ENCODE measurements around the gene PCAT7. TPM values are rescaled to one million over a fixed set of nuclear protein-coding genes. Genes with fewer than 3 reads are reported as not detected.

The PCAT7 gene
- total and polyA plus RNA-seq, 2 experiments from 2014 or later = 4.0 to 5.5 TPM

- Histone ChIP-seq H3F3A (replicated peaks; ENCODE audit: low read depth) (no peaks in the 10 kb centered on the region), H3K9me2 (ENCODE audit: insufficient read depth) (no peaks in the 10 kb centered on the region), H3K36me3 (ENCODE audit: insufficient read depth) (no peaks in the 10 kb centered on the region), H3K27ac (ENCODE audit: low read depth) (no peak overlapping the region), H3K79me2 (replicated peaks; ENCODE audit: insufficient read depth) (peaks cover 9% of the 10 kb centered on the region; the same call in 1 of the 2 replicates), H3K27me3 (ENCODE audit: insufficient read depth) (no peaks in the 10 kb centered on the region), H4K20me1 (replicated peaks; ENCODE audit: insufficient read depth) (no peaks in the 10 kb centered on the region; the same call in none of the 2 replicates), H3K4me1 (ENCODE audit: insufficient read depth) (no peaks in the 10 kb centered on the region), H3K4me3 (no peak overlapping the region), H2AFZ (no peak overlapping the region), H3K4me2 (no peak overlapping the region)
- no peak for TF ChIP-seq ZNF462 (CRISPR knock-in tag; IDR thresholded peaks at IDR 0.05)
- TF ChIP-seq CTCF (conservative IDR thresholded peaks at IDR 0.05; ENCODE audit: low read depth in 2 of 2) = no peak
- TF ChIP-seq REST (IDR thresholded peaks at IDR 0.05; ENCODE audit: unreplicated experiment) = no peak
- no peak for TF ChIP-seq EZH2phosphoT487 (IDR thresholded peaks at IDR 0.05; ENCODE audit: unreplicated experiment)
- TF ChIP-seq ZNF114 (CRISPR knock-in tag; IDR thresholded peaks at IDR 0.05) = no peak
- no peak for TF ChIP-seq NANOG (IDR thresholded peaks at IDR 0.05; ENCODE audit: borderline replicate concordance)
- no peak for TF ChIP-seq STAT1 (IDR thresholded peaks at IDR 0.05; ENCODE audit: unreplicated experiment)
- TF ChIP-seq POLR2AphosphoS5 (IDR thresholded peaks at IDR 0.05; ENCODE audit: low read depth) = no peak
- TF ChIP-seq EZH2 (IDR thresholded peaks at IDR 0.05; ENCODE audit: low read depth, unreplicated experiment) = no peak
- TF ChIP-seq CREB1 (CRISPR knock-in tag; IDR thresholded peaks at IDR 0.05; ENCODE audit: low read depth) = no peak
- TF ChIP-seq ETS1 (IDR thresholded peaks at IDR 0.05) = no peak
- TF ChIP-seq JUNB (IDR thresholded peaks at IDR 0.05; ENCODE audit: unreplicated experiment) = no peak
- ATAC-seq (no peak), DNase-seq (ENCODE audit: low spot score) (no peak)
- peaks cover 3% of the 10 kb centered on the region for H3K27me3 Mint-ChIP-seq (ENCODE audit: insufficient read depth, low read depth, poor library complexity)
- H3K4me3 Mint-ChIP-seq = no peak overlapping the region
- H3K36me3 Mint-ChIP-seq (ENCODE audit: low read depth) = no peaks in the 10 kb centered on the region
- H3K27ac Mint-ChIP-seq = no peak overlapping the region
- no peaks in the 10 kb centered on the region for H3K9me3 Mint-ChIP-seq
- no peaks in the 10 kb centered on the region for H3K4me1 Mint-ChIP-seq
Observed at GRCh38 chr9:94533601-94534000, 21.3 kb upstream of the PCAT7 start.

Data from GM23338 (cell line).